HCT116 (cell line): ENCODE results near the gene ACP4. TPM values are rescaled to one million over a fixed set of nuclear protein-coding genes. Genes with fewer than 3 reads are reported as not detected.

ENCODE experiments used
- ATAC-seq: fragments of 200-7000 bp; cut with Tn5 transposase; 2 replicates; pipeline ENCODE4 v1.9.1; 2020; ENCODE audit warnings: mild to moderate bottlenecking, moderate library complexity
- BruUV-seq: library from RNA; stranded (reverse); fragments of 400-500 nt; replicated peaks from 2 replicates; lab custom pipeline; 2021; lab: Mats Ljungman, UMichigan
- CTCF ChIA-PET: fragments of 300-600 bp; sonication (Branson Sonifier 250); formaldehyde crosslinking; loops from one replicate; lab custom pipeline; 2021; ENCODE audit warnings: antibody characterized with exemption; lab: Charles Lee
- POLR2A ChIA-PET: fragments of 300-600, 350-600 bp; sonication (Branson Sonifier 250); formaldehyde crosslinking; loops from one replicate; lab custom pipeline; 2021; ENCODE audit warnings: antibody characterized with exemption; lab: Charles Lee
- RAD21 ChIA-PET, 2 experiments: fragments of 300-600 bp; sonication (Branson Sonifier 250); formaldehyde crosslinking; loops; one replicate each; lab custom pipeline; 2023; ENCODE audit warnings: low total read pairs in 2 of 2; ENCODE audit not compliant: uncharacterized antibody in 2 of 2, unreplicated experiment in 2 of 2, low non-redundant PET in 1 of 2; lab: Charles Lee
- DNase-seq: peaks from one replicate; pipeline ENCODE4 v3.0.0-alpha.2; 2010; ENCODE audit warnings: low read depth, low spot score
- H2AFZ ChIP-seq: fragments of 200-600 bp; shearing (Covaris generic), sonication (generic); 2 replicates; pipeline ENCODE4 v1.6.1; 2017; ENCODE audit warnings: low read depth, mixed run types, mixed read lengths, antibody characterized with exemption, low read length; ENCODE audit not compliant: poor library complexity, severe bottlenecking
- H3K27ac ChIP-seq: 2 replicates; pipeline ENCODE4 v1.5.1; 2012; ENCODE audit warnings: low read depth, low read length
- H3K27me3 ChIP-seq: fragments of 200-600 bp; sonication (generic); 2 replicates; pipeline ENCODE4 v1.6.1; 2016; ENCODE audit warnings: mixed run types, low read length, mixed read lengths; ENCODE audit not compliant: insufficient read depth
- H3K36me3 ChIP-seq, 2 experiments: fragments of 200-500 bp in 1 of 2; fragments of 200-600 bp in 1 of 2; sonication (Bioruptor generic) in 1 of 2; sonication (generic) in 1 of 2; 2 replicates each; pipeline versions ENCODE4 v1.5.1 to v1.6.1; 2014 to 2016; ENCODE audit warnings: low read length in 2 of 2, inconsistent platforms in 1 of 2, mixed read lengths in 1 of 2, mixed run types in 1 of 2; ENCODE audit not compliant: insufficient read depth in 2 of 2, control insufficient read depth in 1 of 2
- H3K4me1 ChIP-seq, 2 experiments: fragments of 200-600 bp in 1 of 2; sonication (generic) in 1 of 2; 2 replicates each; pipeline versions ENCODE4 v1.5.1 to v1.6.1; 2012 to 2017; ENCODE audit warnings: low read length in 2 of 2, inconsistent platforms in 1 of 2, mild to moderate bottlenecking in 1 of 2, mixed read lengths in 1 of 2, mixed run types in 1 of 2, moderate library complexity in 1 of 2; ENCODE audit not compliant: insufficient read depth in 2 of 2, control insufficient read depth in 1 of 2
- H3K4me2 ChIP-seq: fragments of 200-600 bp; sonication (generic); 2 replicates; pipeline ENCODE4 v1.6.1; 2017; ENCODE audit warnings: mixed run types, low read length, mixed read lengths
- H3K4me3 ChIP-seq, 2 experiments: fragments of 200-600 bp in 1 of 2; sonication (generic) in 1 of 2; replicated peaks in 1 of 2; 2 replicates each; pipeline ENCODE4 v1.5.1; 2011 to 2016; ENCODE audit warnings: low read length in 2 of 2, control low read depth in 1 of 2, low read depth in 1 of 2, mild to moderate bottlenecking in 1 of 2, mixed read lengths in 1 of 2, mixed run types in 1 of 2
- H3K79me2 ChIP-seq: fragments of 200-600 bp; sonication (generic); 2 replicates; pipeline ENCODE4 v1.6.1; 2017; ENCODE audit warnings: mild to moderate bottlenecking, mixed run types, low read length, moderate library complexity, mixed read lengths; ENCODE audit not compliant: insufficient read depth
- H3K9ac ChIP-seq: fragments of 200-600 bp; sonication (generic); 2 replicates; pipeline ENCODE4 v1.6.1; 2016; ENCODE audit warnings: low read length, mixed read lengths
- H3K9me2 ChIP-seq: fragments of 200-600 bp; sonication (generic), shearing (Covaris generic); 2 replicates; pipeline ENCODE4 v1.6.1; 2017; ENCODE audit warnings: mixed run types, mild to moderate bottlenecking, moderate library complexity; ENCODE audit not compliant: insufficient read depth
- H3K9me3 ChIP-seq, 2 experiments: fragments of 200-500 bp in 1 of 2; fragments of 200-600 bp in 1 of 2; sonication (Bioruptor generic) in 1 of 2; sonication (generic) in 1 of 2; 2 replicates each; pipeline ENCODE4 v1.6.1; 2014 to 2017; ENCODE audit warnings: low read length in 2 of 2, mixed read lengths in 2 of 2, inconsistent platforms in 1 of 2, low read depth in 1 of 2, mild to moderate bottlenecking in 1 of 2, mixed run types in 1 of 2, moderate library complexity in 1 of 2; ENCODE audit not compliant: control insufficient read depth in 1 of 2, insufficient read depth in 1 of 2
- H4K20me1 ChIP-seq: fragments of 200-600 bp; sonication (generic), shearing (Covaris generic); 2 replicates; pipeline ENCODE4 v1.6.1; 2017; ENCODE audit warnings: mixed run types, mild to moderate bottlenecking, moderate library complexity; ENCODE audit not compliant: insufficient read depth
- JUND ChIP-seq: IDR thresholded peaks from 2 replicates; pipeline ENCODE4 v1.6.1; 2012
- POLR2A ChIP-seq: IDR thresholded peaks from 2 replicates; pipeline ENCODE4 v1.7.0; 2011; ENCODE audit warnings: borderline replicate concordance; ENCODE audit not compliant: insufficient read depth, insufficient read length; ENCODE audit errors: extremely low read depth
- POLR2AphosphoS5 ChIP-seq: IDR thresholded peaks from 2 replicates; pipeline ENCODE4 v1.6.1; 2011; ENCODE audit warnings: mild to moderate bottlenecking, low read depth, low read length, moderate library complexity
- YY1 ChIP-seq: IDR thresholded peaks from 2 replicates; pipeline ENCODE4 v1.6.1; 2011; ENCODE audit warnings: low read length, low read depth, moderate library complexity, mild to moderate bottlenecking; ENCODE audit not compliant: insufficient replicate concordance; ENCODE audit errors: extremely low read depth
- intact Hi-C: fragments of 100-400 bp; cut with micrococcal nuclease; formaldehyde crosslinking; loops from 2 replicates; pipeline ENCODE4 v1.10.0; 2022
- total RNA-seq: library from RNA; stranded (reverse); gene quantifications from one replicate; pipeline ENCODE4 v1.2.1, GENCODE V29; 2021; ENCODE audit not compliant: unreplicated experiment
- TF ChIP-seq, protein P1 (sequence below): IDR thresholded peaks from 2 replicates; pipeline ENCODE4 v1.6.1; 2012

ACP4 gene
- total RNA-seq, 1 experiment from 2014 or later = not detected

DNA sequence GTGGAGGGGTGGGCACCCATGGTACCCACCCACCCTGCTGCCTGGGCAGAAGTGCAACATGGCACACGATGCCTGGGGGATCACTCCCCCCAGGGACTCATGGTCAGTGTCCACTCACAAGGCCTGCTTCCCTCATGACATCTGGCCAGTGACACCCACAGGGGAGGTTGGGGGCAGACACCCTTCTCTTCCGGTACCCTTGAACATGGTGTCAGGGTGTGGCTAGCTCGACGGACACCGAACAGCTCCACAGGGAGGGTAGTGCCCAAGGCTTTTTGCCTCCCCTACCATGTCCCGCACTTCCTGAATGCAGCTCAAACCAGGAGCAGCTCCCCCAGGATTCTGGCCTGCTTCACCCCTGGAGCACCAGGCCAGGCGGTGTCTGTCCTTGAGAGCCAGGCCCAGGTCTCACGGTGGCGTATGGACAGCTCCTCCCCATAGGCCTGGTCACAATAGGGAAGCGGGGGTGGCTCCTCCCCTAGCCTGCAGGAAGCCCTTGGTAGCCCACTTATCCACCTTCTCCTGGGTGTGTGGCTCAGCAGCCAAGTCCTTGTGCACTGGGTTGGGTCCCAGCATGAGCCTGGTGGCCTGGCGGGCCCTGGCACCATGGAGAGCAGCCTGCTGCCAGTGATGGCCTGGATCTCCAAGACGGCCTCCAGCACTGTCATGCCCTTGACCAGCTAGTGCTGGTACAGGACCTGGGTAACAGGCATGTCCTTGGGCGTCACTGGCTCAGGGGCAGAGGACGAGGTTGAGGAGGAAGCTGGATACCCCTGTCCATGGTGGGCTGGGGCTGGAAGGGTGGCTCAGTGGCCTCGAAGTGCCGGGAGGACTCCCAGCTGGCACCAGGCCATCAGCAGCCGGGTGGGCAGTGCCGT, 7.8 kb downstream of the ACP4 start:
- intact Hi-C loops = no loop called here
- RAD21 ChIA-PET = no interaction called here
- no TSS peak for BruUV-seq

DNA sequence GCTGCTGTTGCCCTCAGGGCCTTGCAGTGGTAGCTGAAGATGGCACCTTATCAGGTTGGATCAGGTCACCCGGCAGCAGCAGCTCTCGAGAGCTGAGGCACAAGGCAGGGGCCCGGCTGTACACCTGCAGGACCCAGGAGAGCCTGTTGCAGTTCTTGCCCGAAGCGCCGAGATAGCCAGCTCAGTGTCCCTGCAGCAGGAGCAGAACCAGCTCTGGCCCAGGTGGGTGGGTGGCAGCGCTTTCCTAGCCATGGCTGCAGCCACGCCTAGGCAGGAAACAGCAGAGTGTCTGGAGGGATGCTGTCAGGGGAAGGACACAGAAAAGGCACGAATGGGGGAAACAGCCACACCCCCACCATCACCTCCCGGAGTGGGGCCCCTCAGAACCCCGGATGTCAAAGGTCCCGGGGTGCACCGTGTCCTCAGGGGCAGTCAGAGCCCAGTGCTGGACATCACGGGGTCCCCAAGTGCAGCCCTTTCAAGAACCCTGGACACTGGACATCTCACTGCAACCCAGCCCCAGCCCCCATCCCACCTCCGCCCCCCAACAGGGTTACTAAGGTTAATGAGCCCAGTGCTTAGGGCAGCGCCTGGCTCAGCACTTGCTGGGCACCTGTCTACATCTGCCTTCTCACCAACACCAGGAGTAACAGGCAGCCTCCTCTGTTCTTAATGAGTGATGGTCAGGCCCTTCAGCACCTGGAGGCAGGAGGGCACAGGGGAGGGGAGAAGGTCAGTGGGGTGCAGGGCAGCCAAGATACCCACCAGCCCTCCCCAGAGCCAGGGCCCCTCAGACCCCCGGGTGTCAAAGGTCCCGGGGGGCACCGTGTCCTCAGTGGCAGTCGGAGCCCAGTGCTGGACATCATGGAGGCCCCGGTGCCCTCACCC, 8.7 kb downstream of the ACP4 start:
- TF ChIP-seq POLR2A (no peak), POLR2AphosphoS5 (0 out of 2 replicates have a peak, but pooled peaks have one; percentile 8)
- Histone ChIP-seq H3K9me2 (no peaks in the 10 kb centered on the region), H3K27me3 (no peaks in the 10 kb centered on the region), H2AFZ (no peak overlapping the region), H3K9ac (no peak overlapping the region), H3K36me3 (peaks cover 43 to 64% of the 10 kb centered on the region in 2 experiments), H3K27ac (peak overlapping the region; percentile 15; the same call in 1 of the 2 replicates), H4K20me1 (peaks cover 68% of the 10 kb centered on the region; the same call in 1 of the 2 replicates), H3K4me2 (no peak overlapping the region), H3K4me1 (peaks cover 19 to 45% of the 10 kb centered on the region in 2 experiments), H3K4me3 (no peak overlapping the region), H3K79me2 (peaks cover 64% of the 10 kb centered on the region), H3K9me3 (no peaks in the 10 kb centered on the region)
- DNase-seq (no peak), ATAC-seq (no peak)
- BruUV-seq = no TSS peak
- RAD21 ChIA-PET = no interaction called here
- intact Hi-C loops = no loop called here
- CTCF ChIA-PET = no interaction called here
- POLR2A ChIA-PET = no interaction called here

More for the DNA sequence above, 7.8 kb downstream of the ACP4 start:
- Histone ChIP-seq H2AFZ (no peak overlapping the region), H3K4me2 (no peak overlapping the region), H3K4me3 (no peak overlapping the region), H3K9me3 (no peaks in the 10 kb centered on the region), H4K20me1 (peaks cover 60% of the 10 kb centered on the region; the same call in 1 of the 2 replicates), H3K9me2 (no peaks in the 10 kb centered on the region), H3K9ac (no peak overlapping the region), H3K27ac (peak overlapping the region; percentile 15; the same call in 1 of the 2 replicates), H3K79me2 (peaks cover 55% of the 10 kb centered on the region), H3K4me1 (peaks cover 19 to 44% of the 10 kb centered on the region in 2 experiments), H3K36me3 (peaks cover 43 to 56% of the 10 kb centered on the region in 2 experiments), H3K27me3 (no peaks in the 10 kb centered on the region)
- TF ChIP-seq, protein P1, sequence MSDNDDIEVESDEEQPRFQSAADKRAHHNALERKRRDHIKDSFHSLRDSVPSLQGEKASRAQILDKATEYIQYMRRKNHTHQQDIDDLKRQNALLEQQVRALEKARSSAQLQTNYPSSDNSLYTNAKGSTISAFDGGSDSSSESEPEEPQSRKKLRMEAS = no peak
- no peak for TF ChIP-seq YY1
- TF ChIP-seq POLR2AphosphoS5 = no peak; the same call in 1 of the 2 replicates
- no peak for TF ChIP-seq JUND
- DNase-seq (no peak), ATAC-seq (no peak)
- POLR2A ChIA-PET = interaction anchor here (1.2 to 2.0 kb wide), 2 partner anchors 124 to 220 kb away, joined by 3 to 4 read pairs; no protein-coding TSS in a partner anchor
- CTCF ChIA-PET = interaction anchor here (0.6 to 1.0 kb wide), 2 partner anchors 124 to 299 kb away, joined by 3 to 4 read pairs; no protein-coding TSS in a partner anchor
